ENCODE data around the gene ELF4.

The ELF4 gene

DNA sequence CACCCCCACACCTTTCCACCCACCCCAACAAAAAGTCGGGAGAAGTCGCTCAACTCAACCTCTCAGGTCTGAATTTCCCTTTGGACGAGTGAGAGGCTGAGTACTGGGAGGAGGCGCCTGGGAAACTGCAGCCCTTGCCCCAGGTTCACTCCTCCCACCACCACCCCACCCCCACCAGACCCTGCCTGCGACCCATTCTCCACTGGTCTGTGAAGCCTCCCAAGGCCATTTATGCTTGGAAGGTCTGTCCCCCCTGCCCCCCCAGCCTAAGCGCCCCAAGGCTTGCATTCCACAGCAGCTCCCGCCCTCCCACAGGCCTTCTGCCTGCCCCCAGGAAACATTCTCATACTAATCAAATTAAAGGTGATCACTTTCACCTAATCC is 27.2 kb downstream of the ELF4 start:
- DNase-seq = no peak

DNA sequence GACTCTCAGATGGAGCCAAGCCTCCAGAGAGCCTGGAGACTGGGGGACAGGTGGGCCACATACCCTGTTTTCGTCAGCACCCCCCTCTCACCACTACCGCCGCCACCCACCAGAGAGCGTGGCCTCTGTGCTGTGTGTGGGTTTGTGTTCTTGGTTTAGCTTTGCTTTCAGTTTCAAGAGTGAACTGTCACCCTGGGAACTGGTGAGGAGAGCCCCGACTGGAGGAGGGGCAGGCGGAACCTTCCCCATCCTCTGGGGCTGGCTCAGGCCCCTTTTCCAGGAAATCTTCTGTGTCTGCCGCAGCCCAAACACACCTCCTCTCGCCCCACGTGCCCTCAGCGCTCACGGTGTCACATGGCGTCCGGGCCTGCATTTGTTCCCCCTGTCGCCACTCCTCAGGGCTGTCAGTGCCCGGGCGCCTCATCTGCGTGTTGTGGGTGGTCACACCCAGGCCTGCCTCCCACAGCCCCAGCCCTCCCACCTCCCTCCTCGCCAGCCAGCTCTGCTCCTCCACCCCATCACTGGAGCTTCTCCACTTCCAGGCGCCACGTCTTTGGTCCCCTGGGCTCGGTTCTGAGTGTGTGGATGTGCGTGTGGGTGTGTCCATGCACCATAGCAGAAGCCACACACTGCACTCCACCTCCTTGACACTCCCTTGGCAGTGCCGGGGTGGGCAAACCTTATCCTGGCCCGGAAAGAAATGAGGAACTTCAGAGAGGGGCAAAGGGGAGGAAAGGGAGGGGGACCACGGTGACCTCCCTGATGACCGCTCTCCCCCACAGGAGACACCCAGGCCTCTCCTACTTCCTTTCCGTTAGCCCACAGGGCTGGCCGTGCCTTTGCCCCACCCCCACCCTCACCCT is 27.8 kb downstream of the ELF4 start:
- DNase-seq = peak; percentile 88

GRCh38 chrX:130081421-130082045 is 28.8 kb downstream of the ELF4 start:
- no peak for DNase-seq

GRCh38 chrX:130080791-130081367 is 29.4 kb downstream of the ELF4 start:
- DNase-seq = no peak

DNA sequence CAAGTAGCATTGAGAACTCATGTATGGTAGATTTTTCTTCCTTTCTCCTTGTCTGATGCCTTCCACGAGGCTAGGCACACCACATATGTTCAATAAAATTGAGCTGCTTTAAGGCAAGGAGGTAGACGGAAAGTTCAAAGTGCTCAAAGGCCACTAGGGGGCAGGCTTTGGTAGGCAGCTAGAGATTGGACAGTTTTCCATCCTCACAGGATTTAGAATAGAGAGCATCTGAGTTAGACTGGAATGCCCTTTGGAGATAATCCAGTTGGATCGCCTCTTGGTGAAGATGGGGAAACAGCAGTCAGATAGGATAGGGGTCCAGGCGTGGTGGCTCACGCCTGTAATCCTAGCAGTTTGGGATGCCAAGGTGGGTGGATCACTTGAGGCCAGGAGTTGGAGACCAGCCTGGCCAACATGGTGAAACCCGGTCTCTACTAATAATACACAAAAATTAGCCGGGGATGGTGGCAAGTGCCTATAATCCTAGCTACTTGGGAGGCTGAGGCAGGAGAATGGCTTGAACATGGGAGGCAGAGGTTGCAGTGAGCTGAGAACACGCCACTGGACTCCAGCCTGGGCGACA is 30.4 kb downstream of the ELF4 start:
- peak; percentile 34 for DNase-seq

GRCh38 chrX:130075777-130076176 is 34.5 kb downstream of the ELF4 start:
- no peak for DNase-seq

GRCh38 chrX:130072345-130072740 is 38.0 kb downstream of the ELF4 start:
- DNase-seq = no peak

- DNase-seq = no peak
Observed at GRCh38 chrX:130071611-130072344, 38.5 kb downstream of the ELF4 start.

DNA sequence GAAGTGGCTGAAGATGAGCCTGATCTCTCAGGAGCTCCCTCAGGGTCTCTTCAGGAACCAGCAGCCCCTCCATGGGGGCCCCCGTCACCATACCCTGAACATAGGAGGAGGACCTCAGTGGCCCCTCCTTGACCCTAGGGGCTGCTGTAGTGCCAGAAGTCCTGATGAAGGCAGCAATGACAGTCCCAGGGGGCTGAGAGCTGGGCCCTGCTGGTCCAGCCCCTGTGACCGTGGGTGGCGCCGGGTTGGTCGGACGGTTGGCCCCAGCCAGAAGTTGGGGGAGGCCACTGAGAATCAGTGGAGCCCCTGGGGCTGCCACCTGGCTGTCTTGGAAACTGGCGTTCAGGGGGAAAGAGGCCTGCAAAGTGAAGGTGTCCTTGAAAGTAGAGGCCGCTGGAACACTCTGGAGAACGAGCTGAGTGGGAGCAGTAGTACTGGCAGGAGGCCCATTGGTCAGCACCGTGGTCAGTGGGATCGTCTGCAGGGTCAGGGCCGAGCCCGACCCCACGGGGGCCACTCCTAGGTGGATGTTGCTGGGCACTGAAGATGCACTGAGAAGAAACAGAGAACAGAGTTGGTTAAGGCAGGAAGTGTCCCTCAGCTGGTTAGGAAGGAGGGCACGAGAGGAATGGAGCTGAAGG is 43.2 kb downstream of the ELF4 start:
- DNase-seq = no peak

GRCh38 chrX:130060122-130061069 is 49.9 kb downstream of the ELF4 start:
- DNase-seq = peak; percentile 21

- no peak for DNase-seq
Observed at GRCh38 chrX:130058652-130059051, 51.6 kb downstream of the ELF4 start.

GRCh38 chrX:130057209-130057608 is 53.1 kb downstream of the ELF4 start:
- no peak for DNase-seq

- no peak for DNase-seq
Observed at GRCh38 chrX:130055899-130056298, 54.4 kb downstream of the ELF4 start.

- DNase-seq = no peak
Observed at GRCh38 chrX:130055103-130055502, 55.2 kb downstream of the ELF4 start.

DNA sequence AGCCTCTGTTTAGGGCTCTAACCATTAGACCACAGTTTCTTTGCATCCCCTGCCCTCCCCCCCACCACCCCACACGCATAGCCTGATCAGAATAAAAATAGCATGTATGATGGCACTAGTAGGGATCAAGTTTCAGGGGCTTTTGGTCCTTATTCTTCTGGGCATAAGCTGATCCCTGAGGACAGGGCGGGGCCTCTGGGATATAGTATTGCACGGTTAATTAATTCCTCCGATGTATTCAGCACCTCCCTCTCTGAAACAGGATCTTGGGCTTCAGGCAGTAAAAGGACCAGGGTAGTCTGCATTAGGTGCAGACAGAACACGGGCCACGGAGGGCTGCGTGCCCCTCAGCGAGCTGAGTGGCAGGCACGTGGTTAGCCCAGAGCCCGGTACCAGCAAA is 57.1 kb downstream of the ELF4 start:
- DNase-seq = no peak

DNA sequence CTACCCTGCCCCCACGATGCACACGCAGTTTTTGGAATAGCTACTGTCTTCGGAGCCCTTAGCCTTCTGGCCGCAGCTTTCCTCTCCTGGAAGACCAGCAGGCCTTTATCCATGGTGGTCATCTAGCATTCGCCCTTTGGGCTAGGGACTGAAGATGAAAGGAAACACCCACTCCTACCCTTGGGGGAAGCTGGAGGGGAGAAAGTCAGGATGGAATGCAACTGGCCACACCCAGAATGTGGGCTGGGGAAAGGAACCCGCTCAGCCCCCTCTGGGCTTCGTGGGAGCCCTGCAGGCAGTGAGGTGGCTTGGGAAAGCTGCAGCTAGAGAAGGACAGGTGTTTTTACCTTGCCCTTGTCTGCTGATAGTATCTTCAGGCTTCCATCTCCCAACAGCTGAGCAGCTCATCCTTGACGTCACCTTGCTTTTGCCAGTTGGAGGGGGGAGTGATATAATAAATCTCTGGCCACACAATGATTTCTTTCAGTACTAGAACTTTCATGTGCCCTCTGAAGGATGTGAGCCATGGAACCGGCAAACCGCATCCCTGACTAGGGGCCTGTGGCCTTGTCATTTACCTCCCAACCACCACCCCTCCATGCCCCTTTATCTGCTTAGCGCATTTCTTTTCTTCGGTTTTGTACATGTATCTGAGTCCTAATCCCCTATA is 59.0 kb downstream of the ELF4 start:
- DNase-seq = no peak

DNA sequence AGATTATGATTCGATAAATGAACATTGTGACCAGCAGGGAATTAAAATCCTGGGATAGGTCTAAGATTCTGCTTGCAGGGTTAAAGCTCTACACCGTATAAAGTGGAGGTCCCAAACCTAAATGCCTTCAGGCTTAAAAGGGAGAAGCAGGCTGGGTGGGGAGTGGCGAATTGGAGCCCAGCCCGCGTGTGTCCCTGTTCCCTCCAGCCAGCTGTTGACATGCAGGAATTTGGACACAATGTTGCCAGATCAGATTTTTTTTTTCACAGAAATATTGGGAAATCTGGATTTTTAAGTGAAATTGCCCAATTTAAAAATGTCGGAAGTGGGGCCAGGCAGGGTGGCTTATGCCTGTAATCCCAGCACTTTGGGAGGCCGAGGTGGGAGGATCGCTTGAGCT is 60.5 kb downstream of the ELF4 start:
- DNase-seq = no peak

DNA sequence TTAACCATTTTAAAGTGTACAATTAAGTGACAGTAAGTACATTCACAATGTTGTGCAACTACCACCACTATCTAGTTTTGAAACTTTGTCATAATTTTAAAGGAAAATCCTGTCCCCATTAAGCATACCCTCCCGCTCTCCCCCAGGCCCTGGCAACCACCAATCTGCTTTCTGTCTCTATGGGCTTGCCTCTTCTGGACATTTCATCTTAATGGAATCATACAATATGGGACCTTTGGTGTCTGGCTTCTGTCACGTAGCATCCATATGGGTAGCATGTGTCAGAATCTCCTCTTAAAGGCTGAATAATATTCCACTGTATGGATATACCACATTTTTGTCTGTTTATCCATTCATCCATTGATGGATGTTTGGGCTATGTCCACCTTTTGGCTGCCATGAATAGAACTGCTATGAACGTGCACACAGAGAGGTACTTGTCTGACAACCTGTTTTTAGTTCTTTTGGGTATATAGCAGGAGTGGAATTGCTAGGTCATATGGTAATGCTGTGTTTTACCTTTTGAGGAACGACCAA is 61.5 kb downstream of the ELF4 start:
- no peak for DNase-seq

DNA sequence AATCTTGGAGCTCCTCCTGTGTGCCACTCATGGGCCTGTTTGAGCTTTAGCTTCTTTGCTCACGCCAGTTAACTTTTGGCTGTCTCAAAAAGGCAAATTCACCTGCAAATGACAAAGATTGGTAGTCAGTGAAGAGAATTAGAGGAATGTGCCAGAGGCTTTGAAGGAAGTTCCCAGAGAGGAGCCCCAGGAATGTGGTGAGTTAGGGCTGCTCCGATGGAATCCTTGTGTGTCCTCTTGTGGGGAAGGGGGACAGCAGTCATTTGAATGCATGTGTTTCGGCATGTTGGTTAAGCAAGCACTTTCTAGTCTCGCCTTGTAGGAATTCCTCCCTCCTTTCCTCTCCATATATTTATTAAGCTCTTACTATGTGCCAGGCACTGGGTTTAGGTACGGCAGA is 62.9 kb downstream of the ELF4 start:
- no peak for DNase-seq

DNA sequence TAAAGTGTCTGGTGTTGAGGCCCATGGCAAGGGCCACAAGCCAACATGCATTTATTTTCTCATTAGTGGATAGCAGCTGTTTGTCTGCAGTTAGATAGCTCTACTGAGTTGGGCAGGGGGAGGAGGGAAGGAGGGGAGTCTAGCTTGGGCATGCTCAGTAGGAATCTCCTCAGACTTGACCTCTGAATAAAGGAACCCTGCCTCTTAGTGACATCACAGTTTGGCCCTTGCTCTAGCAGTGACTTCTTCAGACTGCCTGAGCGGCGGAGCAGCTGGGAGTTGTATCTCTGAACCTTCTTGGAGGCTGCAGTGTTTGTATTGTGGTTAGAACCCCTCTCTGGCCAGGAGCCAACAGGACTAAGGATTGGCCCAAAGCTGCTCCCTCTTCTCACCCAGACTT is 70.5 kb downstream of the ELF4 start:
- DNase-seq = no peak

GRCh38 chrX:130034178-130034577 is 76.1 kb downstream of the ELF4 start:
- no peak for DNase-seq

Data from GF-D8 (cell line).